Liver (tissue), 9 donors: Measurements from ENCODE around the gene ADAM30. TPM values are rescaled to one million over a fixed set of nuclear protein-coding genes. Genes with fewer than 3 reads are reported as not detected.

ENCODE experiments used
- DNase-seq: peaks from one replicate; pipeline ENCODE4 v3.0.0-alpha.2; 2017; ENCODE audit warnings: low spot score
- H3K27ac ChIP-seq, 2 donors: one replicate each; pipeline ENCODE4 v1.7.0; 2013; ENCODE audit warnings: inconsistent platforms in 2 of 2, low read length in 2 of 2, control low read depth in 1 of 2, low read depth in 1 of 2, mild to moderate bottlenecking in 1 of 2
- H3K27me3 ChIP-seq, 4 donors: one replicate each; pipeline versions ENCODE4 v1.6.1 to v1.7.0; 2013; ENCODE audit warnings: low read length in 3 of 4, inconsistent platforms in 1 of 4, mild to moderate bottlenecking in 1 of 4, moderate library complexity in 1 of 4; ENCODE audit not compliant: control insufficient read depth in 4 of 4, insufficient read depth in 4 of 4
- H3K36me3 ChIP-seq, 4 donors: one replicate each; pipeline versions ENCODE4 v1.6.1 to v1.7.0; 2013; ENCODE audit warnings: low read length in 3 of 4, mild to moderate bottlenecking in 3 of 4, low read depth in 1 of 4, moderate library complexity in 1 of 4; ENCODE audit not compliant: control insufficient read depth in 4 of 4, insufficient read depth in 3 of 4
- H3K4me1 ChIP-seq, 4 donors: one replicate each; pipeline versions ENCODE4 v1.6.1 to v1.7.0; 2013; ENCODE audit warnings: low read length in 3 of 4, mild to moderate bottlenecking in 3 of 4, moderate library complexity in 1 of 4; ENCODE audit not compliant: control insufficient read depth in 4 of 4, insufficient read depth in 4 of 4
- H3K4me3 ChIP-seq, 3 donors: one replicate each; pipeline versions ENCODE4 v1.6.1 to v1.7.0; 2013; ENCODE audit warnings: low read length in 3 of 3, control low read depth in 1 of 3, low read depth in 1 of 3, mild to moderate bottlenecking in 1 of 3
- H3K9ac ChIP-seq, 2 donors: one replicate each; pipeline ENCODE4 v1.7.0; 2013; ENCODE audit warnings: low read length in 2 of 2, mild to moderate bottlenecking in 2 of 2, moderate library complexity in 2 of 2, control low read depth in 1 of 2, low read depth in 1 of 2
- H3K9me3 ChIP-seq, 4 donors: one replicate each; pipeline versions ENCODE4 v1.6.1 to v1.7.0; 2013; ENCODE audit warnings: low read length in 3 of 4; ENCODE audit not compliant: control insufficient read depth in 4 of 4
- CTCF ChIP-seq: fragments of 150-350 bp; IDR thresholded peaks from 2 replicates; pipeline ENCODE4 v1.5.1; 2017; ENCODE audit warnings: improper control_type of control experiment, low read depth, low read length; ENCODE audit not compliant: missing input control
- EGR1 ChIP-seq, 2 donors: IDR thresholded peaks; 2 replicates each; pipeline ENCODE4 v1.6.1; 2016 to 2018; ENCODE audit warnings: antibody characterized with exemption in 2 of 2, low read depth in 2 of 2
- FOXA1 ChIP-seq: IDR thresholded peaks from 2 replicates; pipeline ENCODE4 v1.6.1; 2016; ENCODE audit warnings: antibody characterized with exemption
- FOXA2 ChIP-seq: IDR thresholded peaks from 2 replicates; pipeline ENCODE4 v1.6.1; 2016; ENCODE audit warnings: antibody characterized with exemption
- GABPA ChIP-seq, 2 donors: IDR thresholded peaks in 1 of 2; conservative IDR thresholded peaks in 1 of 2; 2 replicates each; pipeline ENCODE4 v1.6.1; 2016; ENCODE audit warnings: antibody characterized with exemption in 2 of 2, mild to moderate bottlenecking in 1 of 2, moderate library complexity in 1 of 2
- HNF4A ChIP-seq, 2 donors: conservative IDR thresholded peaks; 2 replicates each; pipeline ENCODE4 v1.6.1; 2016; ENCODE audit warnings: antibody characterized with exemption in 2 of 2, mild to moderate bottlenecking in 2 of 2
- HNF4G ChIP-seq: IDR thresholded peaks from 2 replicates; pipeline ENCODE4 v1.6.1; 2016; ENCODE audit warnings: antibody characterized with exemption
- JUND ChIP-seq, 2 donors: IDR thresholded peaks; 2 replicates each; pipeline ENCODE4 v1.6.1; 2016; ENCODE audit warnings: antibody characterized with exemption in 2 of 2
- NR2F2 ChIP-seq: IDR thresholded peaks from 2 replicates; pipeline ENCODE4 v1.6.1; 2016; ENCODE audit warnings: antibody characterized with exemption
- RAD21 ChIP-seq, 2 donors: IDR thresholded peaks; 2 replicates each; pipeline ENCODE4 v1.6.1; 2016; ENCODE audit warnings: antibody characterized with exemption in 2 of 2, mild to moderate bottlenecking in 2 of 2
- RXRA ChIP-seq, 2 donors: IDR thresholded peaks; 2 replicates each; pipeline ENCODE4 v1.6.1; 2017 to 2018; ENCODE audit warnings: antibody characterized with exemption in 2 of 2, mild to moderate bottlenecking in 1 of 2
- SP1 ChIP-seq: IDR thresholded peaks from 2 replicates; pipeline ENCODE4 v1.6.1; 2018; ENCODE audit warnings: antibody characterized with exemption, mild to moderate bottlenecking
- TAF1 ChIP-seq: conservative IDR thresholded peaks from 2 replicates; pipeline ENCODE4 v1.6.1; 2016; ENCODE audit warnings: antibody characterized with exemption, mild to moderate bottlenecking
- ZBTB33 ChIP-seq: IDR thresholded peaks from 2 replicates; pipeline ENCODE4 v1.6.1; 2016; ENCODE audit warnings: antibody characterized with exemption
- WGBS: extraction: QIAGEN DNeasy Blood & Tissue Kit; methylation state at CpG from one replicate; pipeline ENCODE4 v1.1.7; 2013; 5-methylcytosine and 5-hydroxymethylcytosine counted together
- polyA plus RNA-seq, 2 donors: library from polyadenylated mRNA; stranded (reverse) in 1 of 2; unstranded in 1 of 2; fragments of 200-250 nt in 1 of 2; fragments of >200 nt in 1 of 2; fragmentation: Nextera tagmentation in 1 of 2; extraction: Ambion mirVana in 1 of 2; gene quantifications; one replicate each; pipeline versions ENCODE4 v1.2.1 to v1.2.3, GENCODE V29; 2013 to 2015
- total RNA-seq, 2 donors: library from RNA; depleted of rRNA; stranded (reverse); fragments of >200 nt; gene quantifications; one replicate each; pipeline ENCODE4 v1.2.3, GENCODE V29; 2014
- TF ChIP-seq, protein P1 (sequence below): IDR thresholded peaks from 2 replicates; pipeline ENCODE4 v1.6.1; 2016; ENCODE audit warnings: antibody characterized with exemption, mild to moderate bottlenecking
- TF ChIP-seq, protein P2 (sequence below): IDR thresholded peaks from 2 replicates; pipeline ENCODE4 v1.6.1; 2016; ENCODE audit warnings: antibody characterized with exemption
- TF ChIP-seq, protein P3 (sequence below): IDR thresholded peaks from 2 replicates; pipeline ENCODE4 v1.6.1; 2016; ENCODE audit warnings: antibody characterized with exemption
- donor health status: healthy.
- donor health status: healthy.
- donor health status: healthy.
- donor health status: healthy.
- donor health status: healthy.

The ADAM30 gene
- total and polyA plus RNA-seq, 4 donors, result not detected

- Histone ChIP-seq H3K27me3 (no peaks in the 10 kb centered on the region), H3K4me1 (peaks cover 2 to 13% (median 9%) of the 10 kb centered on the region in 4 donors), H3K27ac (no peak overlapping the region), H3K9ac (no peak overlapping the region), H3K4me3 (no peak overlapping the region), H3K9me3 (no peaks in the 10 kb centered on the region), H3K36me3 (peaks cover 0 to 5% (median 2%) of the 10 kb centered on the region in 4 donors)
- WGBS, result 95% methylated on average over 3 of the region's 3 CpGs
- DNase-seq, result no peak
- no peak for TF ChIP-seq RXRA (IDR thresholded peaks at IDR 0.05)
- TF ChIP-seq FOXA2, result no peak
- TF ChIP-seq ZBTB33, result no peak
- no peak for TF ChIP-seq TAF1
- TF ChIP-seq, protein P1, sequence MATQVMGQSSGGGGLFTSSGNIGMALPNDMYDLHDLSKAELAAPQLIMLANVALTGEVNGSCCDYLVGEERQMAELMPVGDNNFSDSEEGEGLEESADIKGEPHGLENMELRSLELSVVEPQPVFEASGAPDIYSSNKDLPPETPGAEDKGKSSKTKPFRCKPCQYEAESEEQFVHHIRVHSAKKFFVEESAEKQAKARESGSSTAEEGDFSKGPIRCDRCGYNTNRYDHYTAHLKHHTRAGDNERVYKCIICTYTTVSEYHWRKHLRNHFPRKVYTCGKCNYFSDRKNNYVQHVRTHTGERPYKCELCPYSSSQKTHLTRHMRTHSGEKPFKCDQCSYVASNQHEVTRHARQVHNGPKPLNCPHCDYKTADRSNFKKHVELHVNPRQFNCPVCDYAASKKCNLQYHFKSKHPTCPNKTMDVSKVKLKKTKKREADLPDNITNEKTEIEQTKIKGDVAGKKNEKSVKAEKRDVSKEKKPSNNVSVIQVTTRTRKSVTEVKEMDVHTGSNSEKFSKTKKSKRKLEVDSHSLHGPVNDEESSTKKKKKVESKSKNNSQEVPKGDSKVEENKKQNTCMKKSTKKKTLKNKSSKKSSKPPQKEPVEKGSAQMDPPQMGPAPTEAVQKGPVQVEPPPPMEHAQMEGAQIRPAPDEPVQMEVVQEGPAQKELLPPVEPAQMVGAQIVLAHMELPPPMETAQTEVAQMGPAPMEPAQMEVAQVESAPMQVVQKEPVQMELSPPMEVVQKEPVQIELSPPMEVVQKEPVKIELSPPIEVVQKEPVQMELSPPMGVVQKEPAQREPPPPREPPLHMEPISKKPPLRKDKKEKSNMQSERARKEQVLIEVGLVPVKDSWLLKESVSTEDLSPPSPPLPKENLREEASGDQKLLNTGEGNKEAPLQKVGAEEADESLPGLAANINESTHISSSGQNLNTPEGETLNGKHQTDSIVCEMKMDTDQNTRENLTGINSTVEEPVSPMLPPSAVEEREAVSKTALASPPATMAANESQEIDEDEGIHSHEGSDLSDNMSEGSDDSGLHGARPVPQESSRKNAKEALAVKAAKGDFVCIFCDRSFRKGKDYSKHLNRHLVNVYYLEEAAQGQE, result no peak
- no peak for TF ChIP-seq JUND (IDR thresholded peaks at IDR 0.05)
- TF ChIP-seq HNF4G, result no peak
- TF ChIP-seq GABPA (IDR thresholded peaks at IDR 0.05 in 1 of 2, conservative IDR thresholded peaks at IDR 0.05 in 1 of 2), result no peak
- TF ChIP-seq FOXA1, result no peak
- no peak for TF ChIP-seq NR2F2
- TF ChIP-seq, protein P2, sequence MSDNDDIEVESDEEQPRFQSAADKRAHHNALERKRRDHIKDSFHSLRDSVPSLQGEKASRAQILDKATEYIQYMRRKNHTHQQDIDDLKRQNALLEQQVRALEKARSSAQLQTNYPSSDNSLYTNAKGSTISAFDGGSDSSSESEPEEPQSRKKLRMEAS, result no peak
- TF ChIP-seq RAD21 (IDR thresholded peaks at IDR 0.05), result no peak
Observed at GRCh38 chr1:119908661-119909060, 12.3 kb upstream of the ADAM30 start.

DNA sequence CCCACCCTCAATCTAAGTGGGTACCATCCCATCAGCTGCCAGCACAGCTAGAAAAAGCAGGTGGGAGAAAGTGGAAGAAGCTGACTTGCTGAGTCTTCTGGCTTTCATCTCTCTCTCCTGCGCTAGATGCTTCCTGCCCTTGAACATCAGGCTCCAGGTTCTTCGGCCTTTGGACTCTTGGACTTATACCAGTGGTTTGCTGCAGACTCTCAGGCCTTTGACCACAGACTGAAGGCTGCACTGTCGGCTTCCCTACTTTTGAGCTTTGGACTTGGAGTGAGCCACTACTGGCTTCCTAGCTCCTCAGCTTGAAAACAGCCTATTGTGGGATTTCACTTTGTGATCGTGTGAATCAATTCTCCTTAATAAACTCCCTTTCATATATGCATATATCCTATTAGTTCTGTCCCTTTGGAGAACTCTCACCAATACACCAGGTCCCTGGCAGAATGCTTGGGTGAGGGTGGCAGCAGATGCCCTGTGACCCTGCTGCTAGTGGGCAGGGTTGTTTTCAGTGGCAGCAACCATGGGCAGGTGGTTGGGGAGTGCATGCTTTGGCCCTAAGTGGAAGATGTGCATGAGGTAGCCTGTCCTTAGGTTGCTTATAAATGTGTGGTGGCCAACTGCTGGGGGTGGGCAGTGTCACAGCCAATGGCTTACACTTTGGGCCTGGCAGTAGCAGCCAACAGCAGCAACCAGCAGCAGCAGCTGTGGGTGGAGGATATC lies 10.8 kb upstream of the ADAM30 start:
- no peak overlapping the region for H3K4me3 ChIP-seq
- H3K4me1 ChIP-seq, result peaks cover 2 to 13% (median 9%) of the 10 kb centered on the region in 4 donors
- H3K9me3 ChIP-seq, result no peaks in the 10 kb centered on the region
- 37% methylated on average over 4 of the region's 4 CpGs for WGBS
- no peaks in the 10 kb centered on the region for H3K36me3 ChIP-seq
- no peak overlapping the region for H3K27ac ChIP-seq
- no peaks in the 10 kb centered on the region for H3K27me3 ChIP-seq
- no peak overlapping the region for H3K9ac ChIP-seq
- no peak for DNase-seq
- TF ChIP-seq FOXA1 (no peak), RXRA (IDR thresholded peaks at IDR 0.05) (peak; percentile 73 to 85), CTCF (no peak), FOXA2 (no peak), HNF4A (conservative IDR thresholded peaks at IDR 0.05) (peak; percentile 99 to 100), JUND (IDR thresholded peaks at IDR 0.05) (peak; percentile 53 to 69), TAF1 (no peak), RAD21 (IDR thresholded peaks at IDR 0.05) (peak; percentile 37 to 41), SP1 (peak; percentile 73), HNF4G (peak; percentile 100), EGR1 (IDR thresholded peaks at IDR 0.05; ENCODE audit: low read depth in 2 of 2) (no peak), ZBTB33 (no peak)
- TF ChIP-seq, protein P3, sequence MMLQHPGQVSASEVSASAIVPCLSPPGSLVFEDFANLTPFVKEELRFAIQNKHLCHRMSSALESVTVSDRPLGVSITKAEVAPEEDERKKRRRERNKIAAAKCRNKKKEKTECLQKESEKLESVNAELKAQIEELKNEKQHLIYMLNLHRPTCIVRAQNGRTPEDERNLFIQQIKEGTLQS, result no peak
- TF ChIP-seq, protein P1, result no peak
